Stomach (tissue), 9 donors: Measurements from ENCODE around the gene RXRA. TPM values are rescaled to one million over a fixed set of nuclear protein-coding genes. Genes with fewer than 3 reads are reported as not detected.

Experiments
- DNase-seq, 2 donors: peaks; one replicate each; pipeline versions ENCODE4 v3.0.0 to v3.0.0-alpha.2; 2013 to 2019
- H3K27ac ChIP-seq, 5 donors: fragments of 200-600 bp in 4 of 5; sonication (generic) in 4 of 5; one replicate each; pipeline ENCODE4 v1.5.1; 2013 to 2019; ENCODE audit warnings: mild to moderate bottlenecking in 1 of 5, moderate library complexity in 1 of 5
- H3K27me3 ChIP-seq, 3 donors: fragments of 200-600 bp; sonication (generic); one replicate each; pipeline ENCODE4 v1.5.1; 2017 to 2019; ENCODE audit warnings: mixed run types in 1 of 3
- H3K36me3 ChIP-seq, 4 donors: fragments of 200-600 bp; sonication (generic); 1 replicate in 3 of 4; 2 replicates in 1 of 4; pipeline ENCODE4 v1.5.1; 2016 to 2019
- H3K4me1 ChIP-seq, 4 donors: fragments of 200-600 bp; sonication (generic); one replicate each; pipeline ENCODE4 v1.5.1; 2016 to 2019
- H3K4me3 ChIP-seq, 4 donors: fragments of 200-600 bp; sonication (generic) in 3 of 4; one replicate each; pipeline ENCODE4 v1.5.1; 2016 to 2019; ENCODE audit warnings: mild to moderate bottlenecking in 1 of 4
- H3K9me3 ChIP-seq, 4 donors: fragments of 200-600 bp; sonication (generic); one replicate each; pipeline ENCODE4 v1.5.1; 2016 to 2019
- CTCF ChIP-seq, 7 experiments: fragments of 450-650 bp in 4 of 7; fragments of 200-600 bp in 3 of 7; sonication (generic) in 3 of 7; IDR thresholded peaks; one replicate each; pipeline ENCODE4 v1.5.1; 2016 to 2019; ENCODE audit warnings: antibody characterized with exemption in 7 of 7, control low read depth in 2 of 7, mild to moderate bottlenecking in 1 of 7
- EP300 ChIP-seq: sonication (generic); formaldehyde crosslinking; IDR thresholded peaks from one replicate; pipeline ENCODE4 v1.6.1; 2017; ENCODE audit warnings: antibody characterized with exemption
- POLR2A ChIP-seq, 4 donors: fragments of 450-650 bp; IDR thresholded peaks; one replicate each; pipeline ENCODE4 v1.6.1; 2016; ENCODE audit warnings: antibody characterized with exemption in 4 of 4, control low read depth in 2 of 4, mild to moderate bottlenecking in 1 of 4, moderate library complexity in 1 of 4
- POLR2AphosphoS5 ChIP-seq, 3 donors: sonication (generic); formaldehyde crosslinking; IDR thresholded peaks; one replicate each; pipeline ENCODE4 v1.6.1; 2016; ENCODE audit warnings: antibody characterized with exemption in 3 of 3
- WGBS, 5 donors: extraction: QIAGEN DNeasy Blood & Tissue Kit in 3 of 5; methylation state at CpG; one replicate each; pipeline versions ENCODE4 v1.1.5 to v1.1.7; 2013 to 2018; 5-methylcytosine and 5-hydroxymethylcytosine counted together
- intact Hi-C: fragments of 100-400 bp; cut with DNase I; formaldehyde crosslinking; loops from one replicate; pipeline ENCODE4 v1.15.1; 2023; ENCODE audit warnings: low total_unique reads
- polyA plus RNA-seq, 3 donors: library from polyadenylated mRNA; stranded (reverse); fragments of 200-250 nt; gene quantifications; one replicate each; pipeline ENCODE4 v1.2.3, GENCODE V29; 2013
- total RNA-seq, 5 donors: library from RNA; depleted of rRNA; stranded (reverse); fragments of >200 nt; gene quantifications; one replicate each; pipeline versions ENCODE4 v1.1.0 to v1.2.3, GENCODE V29; 2014 to 2016
- donor health status: healthy with polysubstance abuse.
- donor health status: Bipolar disorder and iron deficiency.
- donor health status: healthy.

Gene RXRA
- total and polyA plus RNA-seq, 8 donors = 14.0 to 68.4 (median 29.3) TPM

- intact Hi-C loops = no loop called here
- H3K9me3 ChIP-seq = no peaks in the 10 kb centered on the region
- TF ChIP-seq POLR2AphosphoS5 (IDR thresholded peaks at IDR 0.05) (peak in 1 of 3 donors; percentile 59), CTCF (IDR thresholded peaks at IDR 0.05) (no peak)
- peaks cover 93 to 100% (median 99%) of the 10 kb centered on the region in 4 donors for H3K4me1 ChIP-seq
- 16 to 32% (median 20%) methylated on average over 9 of the region's 9 CpGs for WGBS, 5 donors
- DNase-seq = peak; percentile 81 to 86
- H3K36me3 ChIP-seq = no peaks in the 10 kb centered on the region
- H3K27me3 ChIP-seq = no peaks in the 10 kb centered on the region
- H3K4me3 ChIP-seq = peak overlapping the region in 1 of 4 donors; percentile 11
- peak overlapping the region; percentile 50 to 90 (median 75) for H3K27ac ChIP-seq
Observed at GRCh38 chr9:134341306-134341705, 15.1 kb downstream of the RXRA start.

- intact Hi-C loops = no loop called here
- TF ChIP-seq POLR2AphosphoS5 (IDR thresholded peaks at IDR 0.05) = no peak
- no peak for TF ChIP-seq CTCF (IDR thresholded peaks at IDR 0.05)
- no peak for TF ChIP-seq POLR2A (IDR thresholded peaks at IDR 0.05)
- TF ChIP-seq EP300 = no peak
- no peaks in the 10 kb centered on the region for H3K27me3 ChIP-seq
- peak overlapping the region in 1 of 4 donors; percentile 11 for H3K4me3 ChIP-seq
- H3K36me3 ChIP-seq = no peaks in the 10 kb centered on the region
- no peak for DNase-seq
- peaks cover 87 to 100% (median 99%) of the 10 kb centered on the region in 4 donors for H3K4me1 ChIP-seq
- WGBS, 5 donors = 69 to 87% (median 85%) methylated on average over 12 to 19 of the region's 19 CpGs
- H3K9me3 ChIP-seq = no peaks in the 10 kb centered on the region
- H3K27ac ChIP-seq = peak overlapping the region; percentile 50 to 90 (median 75)
Observed at GRCh38 chr9:134341929-134342745, 15.9 kb downstream of the RXRA start.

GRCh38 chr9:134342746-134343115 is 16.5 kb downstream of the RXRA start:
- Histone ChIP-seq H3K4me1 (peaks cover 81 to 100% (median 99%) of the 10 kb centered on the region in 4 donors), H3K36me3 (no peaks in the 10 kb centered on the region), H3K27me3 (no peaks in the 10 kb centered on the region), H3K27ac (peak overlapping the region in 4 of 5 donors; percentile 71 to 90 (median 82)), H3K9me3 (no peaks in the 10 kb centered on the region), H3K4me3 (no peak overlapping the region)
- intact Hi-C loops = no loop called here
- WGBS, 5 donors = 32 to 60% (median 43%) methylated on average over 3 to 7 of the region's 7 CpGs
- TF ChIP-seq POLR2AphosphoS5 (IDR thresholded peaks at IDR 0.05) (no peak), CTCF (IDR thresholded peaks at IDR 0.05) (no peak), EP300 (no peak), POLR2A (IDR thresholded peaks at IDR 0.05) (no peak)
- peak in 1 of 2 donors; percentile 39 for DNase-seq

- WGBS, 5 donors = 66 to 77% (median 73%) methylated on average over 10 to 16 of the region's 16 CpGs
- H3K27ac ChIP-seq = peak overlapping the region in 4 of 5 donors; percentile 4 to 88 (median 65)
Observed at GRCh38 chr9:134343637-134344036, 17.4 kb downstream of the RXRA start.

More at GRCh38 chr9:134343637-134344036, 17.4 kb downstream of the RXRA start:
- Histone ChIP-seq H3K36me3 (no peaks in the 10 kb centered on the region), H3K4me3 (no peak overlapping the region), H3K4me1 (peaks cover 81 to 100% (median 97%) of the 10 kb centered on the region in 4 donors), H3K27me3 (no peaks in the 10 kb centered on the region), H3K9me3 (no peaks in the 10 kb centered on the region)
- TF ChIP-seq EP300 = no peak
- no peak for TF ChIP-seq POLR2AphosphoS5 (IDR thresholded peaks at IDR 0.05)
- TF ChIP-seq POLR2A (IDR thresholded peaks at IDR 0.05) = no peak
- no peak for TF ChIP-seq CTCF (IDR thresholded peaks at IDR 0.05)
- intact Hi-C loops = no loop called here
- no peak for DNase-seq
